NCI-H146 treated with DMSO at 0.1 percent for 48 hours (cell line): ENCODE results near the gene ITGB8.

Experiments
- DNase-seq: peaks from one replicate; lab custom pipeline; 2025; ENCODE audit not compliant: unreplicated experiment; lab: John Stamatoyannopoulos, UW

Gene ITGB8

GRCh38 chr7:20450536-20450935 lies 119.8 kb downstream of the ITGB8 start:
- no peak for DNase-seq

DNA sequence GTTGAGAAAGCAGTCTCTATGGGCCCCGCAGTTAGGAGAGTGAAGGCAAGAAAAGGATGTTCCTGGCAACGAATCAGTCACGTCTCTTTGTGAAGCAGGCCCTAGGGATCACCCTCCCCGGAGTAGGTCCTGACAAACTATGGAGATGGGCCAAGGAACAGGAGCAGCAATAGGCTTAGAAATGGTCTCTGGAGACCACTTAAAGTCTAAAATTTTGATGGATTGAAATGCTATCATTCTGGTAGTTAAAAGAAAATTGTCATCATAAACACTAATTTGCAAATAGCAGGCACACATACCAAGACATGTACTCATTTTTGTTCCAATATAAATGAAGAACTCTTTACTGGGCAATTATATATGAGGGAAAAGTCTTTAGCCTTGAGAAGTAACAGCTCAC lies 123.5 kb downstream of the ITGB8 start:
- no peak for DNase-seq

- no peak for DNase-seq
Observed at GRCh38 chr7:20456701-20457100, 126.0 kb downstream of the ITGB8 start.

- no peak for DNase-seq
Observed at GRCh38 chr7:20458521-20458920, 127.8 kb downstream of the ITGB8 start.

GRCh38 chr7:20459419-20459818 lies 128.7 kb downstream of the ITGB8 start:
- no peak for DNase-seq

GRCh38 chr7:20464891-20465290 lies 134.2 kb downstream of the ITGB8 start:
- DNase-seq = no peak
